Hair follicular keratinocyte (primary cell): ENCODE results near the gene MAGEB16. TPM values are rescaled to one million over a fixed set of nuclear protein-coding genes. Genes with fewer than 3 reads are reported as not detected.

Experiments
- total RNA-seq: library from RNA; depleted of rRNA; stranded (reverse); fragments of >200 nt; gene quantifications from 2 replicates; pipeline ENCODE4 v1.2.3, GENCODE V29; 2015

The MAGEB16 gene
- not detected in 2 replicates for total RNA-seq

GRCh38 chrX:35798042-35798441 is at the start of gene MAGEB16:
Gene MAGEB16 (plus strand): TSS chrX:35798342. CDS start chrX:35802197, 3,855 bp downstream.

Other genes starting within 250 kb of the MAGEB16 start
- gene CFAP47, start 121.4 kb downstream of the MAGEB16 start, total RNA-seq = not detected in 2 replicates